CD4-positive, alpha-beta T cell treated with Interleukin-4 for 4 hours (primary cell): ENCODE measurements around the gene SERPING1.

ENCODE experiments used
- DNase-seq: peaks from one replicate; pipeline ENCODE4 v3.0.0-alpha.2; 2020

The SERPING1 gene

DNA sequence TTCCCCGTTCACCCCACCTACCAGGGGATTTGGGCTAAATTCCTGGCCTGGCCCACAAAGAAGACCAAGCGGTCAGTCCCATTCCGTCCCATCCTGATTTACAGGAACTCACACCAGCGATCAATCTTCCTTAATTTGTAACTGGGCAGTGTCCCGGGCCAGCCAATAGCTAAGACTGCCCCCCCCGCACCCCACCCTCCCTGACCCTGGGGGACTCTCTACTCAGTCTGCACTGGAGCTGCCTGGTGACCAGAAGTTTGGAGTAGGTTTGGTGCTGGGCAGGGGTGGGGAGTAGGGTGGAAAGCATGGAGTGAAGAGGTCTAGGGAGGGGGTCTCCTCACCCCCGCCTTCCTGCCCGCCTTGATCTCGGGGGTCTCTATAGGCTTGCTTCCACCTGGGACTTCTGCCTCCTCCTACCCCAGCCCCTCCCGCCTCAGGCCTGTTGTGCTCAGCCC, at the start of gene SERPING1:
Gene SERPING1, plus strand, starts transcription at position 225 of the 455 bp plus-strand sequence. CDS start 586 bp downstream, outside the sequence.
- no peak for DNase-seq

DNA sequence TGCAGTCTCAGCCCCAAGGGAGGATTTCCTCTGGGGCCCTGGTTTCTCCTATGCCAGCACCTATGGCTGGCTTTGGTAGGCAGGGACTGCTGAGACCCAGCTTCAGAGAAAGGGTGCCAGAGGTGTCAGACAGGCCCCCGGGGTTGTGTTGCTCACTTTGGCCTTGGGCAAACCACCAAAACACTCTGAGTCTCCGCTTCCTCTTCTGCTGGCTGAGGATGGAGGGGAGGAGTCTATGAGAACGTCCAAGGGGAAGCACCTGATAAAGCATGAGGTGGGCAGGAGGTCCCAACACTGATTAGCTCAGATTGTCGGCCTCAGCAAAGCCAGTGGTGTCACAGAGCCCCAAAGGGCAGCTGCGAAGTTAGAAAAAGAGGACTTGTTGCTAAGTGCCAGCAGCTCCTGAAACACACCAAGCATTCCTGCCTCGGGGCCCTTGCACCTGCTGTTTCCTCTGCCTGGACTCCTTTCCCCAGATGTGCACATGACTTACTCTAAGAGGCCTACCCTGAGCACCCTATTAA, 49.6 kb upstream of the SERPING1 start:
- DNase-seq = peak; percentile 20

DNA sequence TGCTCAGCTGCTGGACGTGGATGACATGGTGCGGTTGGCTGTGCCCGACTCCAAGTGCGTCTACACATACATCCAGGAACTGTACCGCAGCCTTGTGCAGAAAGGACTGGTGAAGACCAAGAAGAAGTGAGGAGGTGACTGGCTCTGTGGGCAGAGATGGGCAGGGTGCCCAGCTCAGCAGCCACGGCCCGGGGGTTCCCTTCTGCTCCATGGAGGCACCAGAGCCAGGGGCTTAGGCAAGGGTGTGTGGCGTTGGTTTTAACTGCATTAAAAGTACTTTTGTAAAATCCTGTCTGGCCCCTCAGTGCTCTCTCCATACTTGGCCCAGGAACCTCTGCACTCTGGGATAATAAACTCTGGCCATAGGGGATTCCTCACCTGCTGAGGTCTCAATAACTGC, 47.5 kb upstream of the SERPING1 start:
- no peak for DNase-seq

DNA sequence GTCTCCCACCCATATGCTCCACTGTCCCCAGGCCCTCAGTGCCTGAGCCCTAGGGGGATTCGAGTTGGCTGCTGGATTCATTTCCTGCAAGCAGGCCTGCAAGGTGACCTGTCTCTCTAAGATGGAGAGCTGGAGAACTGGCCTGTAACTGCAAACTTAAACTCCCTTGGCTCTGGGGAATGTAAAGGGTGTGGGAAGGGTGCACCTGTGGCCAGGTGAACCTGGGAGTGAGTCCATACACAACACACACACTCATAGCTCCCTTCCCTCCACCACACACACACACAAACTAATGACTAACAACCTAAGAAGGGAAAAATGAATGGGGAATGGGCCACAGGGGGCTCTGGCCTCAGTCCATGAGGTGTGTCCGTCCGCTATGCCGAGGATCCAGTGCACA, 45.5 kb upstream of the SERPING1 start:
- DNase-seq = no peak

DNA sequence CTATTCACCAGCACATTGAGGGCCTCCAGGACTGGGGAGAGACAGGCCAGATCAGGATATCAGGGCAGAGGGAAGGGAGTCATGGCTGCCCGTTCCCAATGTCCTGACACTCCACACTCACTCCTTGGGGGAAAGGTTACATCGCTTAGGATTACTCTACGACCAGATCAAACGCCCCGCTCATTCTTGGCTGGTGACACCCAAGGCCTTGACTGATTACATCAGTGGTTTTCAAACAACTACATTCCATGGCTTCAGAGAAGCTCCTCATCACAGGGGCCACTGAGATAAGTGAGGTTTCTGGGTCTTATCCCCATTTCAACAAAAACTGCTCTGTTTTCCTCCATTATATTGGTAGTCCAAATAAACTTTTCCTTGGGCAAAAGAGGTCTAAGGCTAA, 45.0 kb upstream of the SERPING1 start:
- no peak for DNase-seq

DNA sequence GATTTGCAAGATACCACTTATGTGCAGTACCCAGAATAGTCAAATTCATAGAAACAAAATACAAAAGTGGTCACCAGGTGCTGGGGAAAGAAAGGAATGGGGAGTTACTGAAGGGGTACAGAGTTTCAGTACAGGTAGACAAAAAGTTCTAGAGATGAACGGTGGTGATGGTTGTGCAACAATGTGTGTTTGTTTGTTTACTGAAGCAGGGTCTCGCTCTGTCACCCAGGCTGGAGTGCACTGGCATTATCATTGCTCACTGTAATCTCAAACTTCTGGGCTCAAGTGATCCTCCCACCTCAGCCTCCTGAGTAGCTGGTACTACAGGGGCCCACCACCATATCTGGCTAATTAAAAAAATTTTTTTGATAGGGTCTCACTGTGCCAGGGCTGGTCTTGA, 42.1 kb upstream of the SERPING1 start:
- DNase-seq = no peak

DNA sequence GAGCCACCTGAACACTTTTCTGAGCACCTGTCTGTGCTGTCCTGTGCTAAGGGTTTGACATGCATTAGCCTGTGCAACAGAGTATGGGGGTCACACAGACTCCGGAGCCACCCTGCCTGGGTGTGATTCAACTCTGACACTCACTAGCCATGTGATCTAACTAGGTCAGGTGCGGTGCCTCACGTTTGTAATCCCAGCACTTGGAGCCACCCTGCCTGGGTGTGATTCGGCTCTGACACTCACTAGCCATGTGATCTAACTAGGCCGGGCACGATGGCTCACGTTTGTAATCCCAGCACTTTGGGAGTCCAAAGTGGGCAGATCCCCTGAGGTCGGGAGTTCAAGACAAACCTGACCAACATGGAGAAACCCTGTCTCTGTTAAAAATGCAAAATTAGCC, 41.4 kb upstream of the SERPING1 start:
- no peak for DNase-seq

DNA sequence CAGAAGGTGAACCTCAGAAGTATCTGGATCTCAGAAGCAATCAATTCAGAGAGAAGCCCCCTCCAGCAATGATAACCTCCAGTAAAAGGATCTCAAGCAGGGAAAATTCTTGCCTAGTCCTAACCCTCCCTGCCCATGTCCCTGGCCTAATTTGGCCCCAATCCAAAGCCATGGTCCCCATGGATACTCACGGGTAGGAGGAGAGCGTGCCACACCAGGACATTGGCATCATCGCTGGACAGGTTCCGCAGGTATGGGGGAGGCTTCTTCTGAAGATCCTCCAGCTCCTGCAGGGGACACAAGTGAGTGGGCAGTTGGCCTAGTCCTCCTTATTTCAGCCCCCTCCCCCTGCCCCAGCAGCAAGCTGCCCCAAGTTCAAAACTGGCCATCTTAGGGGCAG, 37.3 kb upstream of the SERPING1 start:
- no peak for DNase-seq

DNA sequence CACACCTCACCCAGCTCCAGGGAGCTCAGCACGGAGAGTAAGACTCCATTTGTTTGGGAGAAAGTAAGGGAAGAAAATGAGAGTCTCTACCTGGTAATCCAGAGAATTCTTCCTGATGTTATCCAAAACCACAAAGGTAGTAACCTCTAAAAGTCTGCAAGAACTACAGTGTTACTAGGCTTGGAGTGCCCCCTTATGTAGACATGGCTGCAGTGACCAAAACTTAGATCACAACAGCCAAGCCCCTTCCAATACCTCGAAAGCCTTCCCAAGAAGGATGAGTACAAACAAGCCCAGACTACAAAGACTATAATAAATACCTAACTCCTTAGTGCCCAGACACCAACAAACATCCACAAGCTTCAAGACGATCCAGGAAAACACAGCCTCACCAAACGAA, 34.9 kb upstream of the SERPING1 start:
- no peak for DNase-seq

DNA sequence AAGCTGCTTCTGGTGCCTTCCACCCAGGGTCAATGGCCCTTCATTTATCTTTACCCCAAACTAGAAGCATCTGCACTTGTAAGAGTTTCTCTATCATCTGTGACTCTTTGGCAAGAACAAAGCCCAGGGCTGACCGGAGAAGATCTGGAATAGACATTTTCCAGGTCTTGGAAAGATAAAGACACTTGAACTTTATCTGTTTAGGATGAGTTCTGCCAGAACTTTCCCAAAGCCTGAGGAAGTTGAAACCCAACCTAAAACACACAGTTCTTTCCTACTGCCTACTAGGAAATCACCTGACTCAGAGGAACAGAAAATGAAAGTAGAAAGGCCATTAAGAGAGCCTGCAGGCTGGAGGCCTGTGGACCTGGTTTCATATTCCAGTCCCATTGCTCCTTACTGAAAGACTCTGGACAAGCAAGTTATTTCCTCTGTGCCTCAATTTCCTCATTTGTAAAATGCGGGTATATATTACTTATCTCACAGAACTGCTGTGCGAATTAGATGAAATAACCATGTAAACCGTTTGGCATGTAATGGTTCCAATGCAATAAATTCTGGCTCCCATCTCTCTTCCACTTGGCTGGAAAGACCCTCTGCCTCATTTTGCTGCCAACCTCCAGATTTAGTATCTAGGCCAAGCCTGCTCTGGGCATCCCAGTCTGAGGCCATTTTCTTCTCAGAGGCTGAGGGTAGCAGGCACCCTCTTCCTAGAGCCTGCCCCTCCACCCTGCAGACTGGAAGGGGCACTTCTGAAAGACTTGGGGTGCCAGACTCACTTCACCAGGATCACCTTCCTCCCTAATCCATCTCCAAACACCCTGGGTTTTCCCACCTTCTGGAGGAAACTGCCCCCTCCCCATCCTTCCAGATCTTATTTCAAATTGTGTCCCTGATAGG, 31.2 kb upstream of the SERPING1 start:
- DNase-seq = peak; percentile 64

DNA sequence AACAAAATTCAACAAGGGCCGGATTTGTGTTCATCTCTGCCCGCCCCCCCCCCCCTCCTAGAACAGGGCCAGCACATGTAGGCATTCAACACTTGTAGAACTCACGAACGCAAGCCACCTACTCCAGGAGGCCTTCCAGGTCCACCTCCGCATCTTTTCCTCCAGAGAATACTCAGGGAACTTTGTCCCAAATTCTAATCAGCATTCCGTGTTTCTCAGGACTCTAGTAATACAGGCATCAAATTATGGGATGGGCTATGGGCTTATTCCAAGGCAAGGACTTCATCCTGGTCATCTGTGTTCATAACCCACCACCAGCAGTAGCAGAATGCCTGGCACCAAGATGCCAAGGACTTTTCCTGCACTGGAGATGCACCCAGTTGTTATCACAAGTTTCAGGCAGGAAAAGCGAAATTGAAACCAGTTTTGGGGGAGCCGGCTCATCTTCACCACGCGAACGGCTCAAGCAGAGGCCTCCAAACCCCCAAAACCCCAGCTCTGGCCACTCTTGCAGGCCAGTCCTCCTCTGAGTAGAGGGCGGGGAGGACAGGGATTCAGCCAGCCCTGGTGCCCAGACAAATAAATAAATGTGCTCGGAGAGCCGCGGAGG, 30.5 kb upstream of the SERPING1 start:
- peak; percentile 35 for DNase-seq

DNA sequence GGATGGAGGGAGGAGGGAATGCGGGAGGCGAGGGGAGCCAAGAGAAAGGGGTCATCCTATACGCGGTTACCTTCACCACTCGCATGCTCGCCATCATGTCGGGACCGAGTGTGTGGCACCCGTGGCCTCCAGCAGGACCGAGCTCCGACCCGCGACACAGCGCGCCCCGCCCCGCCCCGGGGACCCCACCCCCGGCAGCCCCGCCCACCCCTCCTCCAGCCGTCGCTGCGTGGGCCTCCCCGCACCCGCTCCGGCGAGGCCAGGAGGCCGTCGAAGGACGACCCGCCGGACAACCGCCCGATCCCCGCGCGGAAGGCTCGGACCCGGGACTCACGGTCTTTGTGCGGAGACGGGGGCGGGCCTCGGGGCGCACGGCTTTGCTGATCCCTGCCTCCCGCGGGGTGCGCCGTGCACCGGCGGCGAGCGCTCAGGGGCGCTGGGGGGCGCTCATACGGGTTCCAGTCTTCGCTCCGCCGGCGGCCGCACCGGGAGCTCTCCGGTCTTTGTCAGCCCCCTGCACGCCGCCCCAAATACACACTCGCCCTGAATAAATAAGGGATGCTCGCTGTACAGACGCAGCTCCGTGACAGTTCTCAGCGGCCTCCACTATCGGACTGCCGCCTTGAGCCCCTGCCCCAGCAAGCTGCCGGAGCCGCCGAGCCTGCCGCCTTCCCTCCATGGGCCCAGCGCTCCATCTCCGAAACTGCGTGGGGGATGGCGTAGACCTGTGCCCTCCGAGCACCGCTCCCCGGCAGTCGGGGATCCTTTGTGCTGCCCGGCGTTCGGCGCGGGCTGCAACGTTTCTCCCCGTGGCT, 29.8 kb upstream of the SERPING1 start, which contains the start of gene UBE2L6:
Gene UBE2L6, minus strand, starts transcription at position 158 of the 815 bp plus-strand sequence. Its CDS starts 61 bp downstream, at position 97.
- DNase-seq = peak; percentile 41

DNA sequence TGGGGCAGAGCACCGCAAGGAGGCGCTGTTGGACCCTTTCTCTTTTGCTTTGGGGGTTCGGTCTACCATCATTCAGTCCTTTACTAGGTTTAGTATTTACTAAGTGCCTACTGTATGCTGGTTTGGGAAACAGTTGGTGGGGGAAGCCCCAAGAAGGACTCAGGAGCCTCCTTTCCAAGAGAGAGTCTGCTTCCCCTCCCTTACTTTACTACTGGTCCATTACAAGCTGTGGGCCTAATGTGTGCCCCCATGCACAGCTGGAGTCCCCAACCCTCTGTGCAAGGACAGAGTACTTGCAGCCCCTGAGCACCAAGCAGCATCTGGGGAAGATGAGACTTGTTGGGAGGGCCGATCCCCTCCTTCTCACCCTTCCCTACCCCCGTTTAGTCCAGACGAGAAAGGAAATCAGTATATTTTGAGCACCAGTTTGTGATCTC, 29.1 kb upstream of the SERPING1 start:
- DNase-seq = peak; percentile 84

DNA sequence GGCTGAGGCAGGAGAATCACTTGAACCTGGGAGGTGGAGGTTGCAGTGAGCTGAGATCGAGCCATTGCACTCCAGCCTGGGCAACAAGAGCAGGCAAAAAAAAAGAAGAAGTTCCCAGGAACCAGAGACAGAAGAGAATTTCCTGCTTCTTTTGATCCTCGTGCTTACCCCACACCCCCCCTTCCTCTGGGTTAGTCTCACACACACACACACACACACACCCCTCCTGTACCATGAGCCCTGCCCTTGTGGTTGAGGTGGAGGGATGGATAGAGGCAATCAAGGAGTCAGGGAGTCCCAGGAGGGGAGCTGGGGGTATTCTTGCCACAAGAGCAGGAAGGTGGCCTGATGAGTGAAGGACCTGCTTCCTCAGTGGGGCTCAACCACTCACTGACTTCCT, 25.9 kb upstream of the SERPING1 start:
- no peak for DNase-seq

DNA sequence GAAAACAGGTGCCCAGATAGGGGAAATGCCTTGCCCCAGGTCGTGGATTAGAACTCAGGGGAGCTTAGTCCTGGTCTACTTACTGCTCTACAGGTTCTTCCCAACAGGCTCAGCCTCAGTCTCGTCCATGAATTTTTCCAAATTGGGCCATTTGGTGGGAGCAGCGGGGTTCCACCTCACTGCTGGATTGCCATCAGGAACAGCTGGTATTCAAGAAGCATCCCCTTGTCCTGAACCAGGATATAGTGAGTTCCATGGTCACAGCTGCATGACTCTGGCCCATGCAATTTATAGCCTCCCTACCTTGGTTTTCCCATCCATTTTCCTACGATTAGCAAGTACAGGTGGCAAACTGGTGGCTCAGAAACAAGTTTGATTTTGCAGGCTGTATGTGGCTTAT, 23.4 kb upstream of the SERPING1 start:
- no peak for DNase-seq

DNA sequence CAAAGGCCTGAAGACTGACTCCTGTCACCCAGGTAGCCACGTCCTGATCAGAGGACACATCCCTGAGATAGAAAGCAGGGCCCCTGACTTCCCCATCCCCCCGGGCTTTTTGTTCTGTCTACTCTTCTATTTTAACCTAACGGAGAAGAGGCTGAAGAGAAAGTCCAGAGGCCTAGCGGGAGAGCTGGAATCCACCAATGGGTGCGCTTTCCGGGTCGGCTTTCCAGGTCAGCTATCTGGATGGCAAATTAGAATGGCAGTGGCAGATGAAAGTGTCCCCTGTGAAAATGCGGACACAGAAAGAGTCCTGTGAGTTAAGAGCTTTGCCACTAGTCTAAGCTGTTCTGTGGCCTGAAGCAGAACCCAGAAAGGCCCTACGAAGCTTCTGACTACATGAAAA, 13.1 kb upstream of the SERPING1 start:
- no peak for DNase-seq

DNA sequence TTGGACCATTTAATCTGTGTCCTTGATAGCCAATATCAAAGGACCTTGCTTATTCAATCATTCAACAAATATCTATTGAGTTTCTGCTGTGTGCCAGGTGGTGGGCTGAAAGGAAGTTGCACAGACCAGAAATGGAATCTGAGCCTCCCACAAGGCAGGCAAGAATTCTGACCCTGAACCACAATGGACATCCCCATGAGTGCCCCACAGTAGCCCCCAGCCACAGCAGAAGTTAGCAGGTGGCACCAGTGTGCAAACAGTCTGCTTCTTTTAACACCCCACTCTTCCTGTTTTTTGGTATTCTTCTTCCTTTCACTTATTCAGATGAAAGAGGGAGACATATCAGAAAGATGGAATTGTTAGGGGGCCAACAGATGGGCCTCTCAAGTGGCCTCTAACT, 12.2 kb upstream of the SERPING1 start:
- no peak for DNase-seq

DNA sequence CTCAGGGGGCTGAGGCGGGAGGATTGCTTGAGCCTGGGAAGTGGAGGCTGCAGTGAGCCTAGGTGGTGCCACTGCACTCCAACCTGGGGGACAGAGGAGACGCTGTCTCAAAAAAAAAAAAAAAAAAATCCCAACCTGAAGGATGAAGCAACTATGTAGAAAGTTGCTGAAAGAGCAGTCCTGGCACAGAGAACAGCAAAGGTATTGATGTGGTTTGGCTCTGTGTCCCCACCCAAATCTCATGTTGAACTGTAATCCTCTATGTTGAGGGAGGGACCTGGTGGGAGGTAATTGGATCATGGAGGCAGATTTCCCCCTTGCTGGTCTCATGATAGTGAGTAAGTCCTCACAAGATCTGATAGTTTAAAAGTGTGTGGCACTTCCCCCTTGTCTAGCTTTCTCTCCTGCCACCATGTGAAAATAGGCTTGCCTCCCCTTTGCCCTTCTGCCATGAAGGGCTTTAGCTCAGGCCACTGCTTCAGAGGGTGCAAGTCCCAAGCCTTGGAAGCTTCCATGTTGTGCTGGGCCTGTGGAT, 10.7 kb upstream of the SERPING1 start:
- no peak for DNase-seq

DNA sequence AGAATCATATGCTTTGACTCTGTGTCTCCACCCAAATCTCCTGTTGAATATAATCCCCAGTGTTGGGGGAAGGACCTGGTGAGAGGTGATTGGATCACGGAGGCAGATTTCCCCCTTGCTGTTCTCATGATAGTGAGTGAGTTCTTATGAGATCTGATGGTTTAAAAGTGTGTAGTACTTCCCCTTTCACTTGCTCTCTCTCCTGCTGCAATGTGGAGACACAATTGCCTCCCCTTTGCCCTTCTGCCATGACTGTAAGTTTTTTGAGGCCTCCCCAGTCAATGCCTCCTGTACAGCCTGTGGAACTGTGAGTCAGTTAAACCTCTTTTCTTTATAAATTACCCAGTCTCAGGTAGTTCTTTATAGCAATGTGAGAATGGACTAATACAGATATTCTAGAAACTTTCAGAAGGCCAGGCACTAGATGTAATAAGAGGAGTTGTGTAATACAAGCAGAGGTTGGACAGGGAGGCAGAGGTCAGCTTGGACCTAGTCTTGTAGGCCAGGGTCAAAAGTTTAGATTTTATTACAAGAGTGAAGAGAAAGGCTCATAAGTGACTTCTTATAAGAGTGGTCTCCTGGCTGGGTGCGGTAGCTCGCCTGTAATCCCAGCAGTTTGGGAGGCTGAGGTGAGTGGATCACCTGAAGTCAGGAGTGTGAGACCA, 9.3 kb upstream of the SERPING1 start:
- DNase-seq = no peak

DNA sequence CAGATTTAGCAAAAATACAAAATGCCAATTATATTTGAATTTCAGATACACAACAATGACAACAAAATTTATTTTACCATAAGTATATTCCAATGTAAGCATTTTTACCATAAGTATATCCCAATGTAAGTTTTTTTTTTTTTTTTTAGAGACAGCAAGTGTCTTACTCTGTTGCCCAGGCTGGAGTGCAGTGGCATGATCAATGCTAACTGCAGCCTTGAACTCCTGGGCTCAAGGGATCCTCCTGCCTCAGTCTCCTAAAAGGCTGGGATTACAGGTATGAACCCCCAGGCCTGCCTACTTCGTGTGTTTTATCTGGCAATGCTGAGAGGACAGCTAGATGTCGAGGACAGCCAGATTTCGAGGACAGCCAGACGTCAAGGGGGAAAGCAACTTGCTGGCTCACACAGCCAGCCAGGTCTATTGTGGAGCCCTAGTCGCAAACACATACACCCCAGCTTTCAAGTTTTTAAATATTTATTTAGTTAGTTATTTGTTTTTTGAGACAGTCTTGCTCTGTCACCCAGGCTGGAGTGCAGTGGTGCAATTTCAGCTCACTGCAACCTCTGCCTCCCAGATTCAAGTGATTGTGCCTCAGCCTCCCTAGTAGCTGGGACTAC, 1.1 kb upstream of the SERPING1 start:
- DNase-seq = no peak
